H1 (cell line): ENCODE data around the gene FASTKD1. TPM values are rescaled to one million over a fixed set of nuclear protein-coding genes. Genes with fewer than 3 reads are reported as not detected.

Experiments
- CTCF ChIA-PET: fragments of 300-600 bp; sonication (Branson Sonifier 250); formaldehyde crosslinking; loops from one replicate; lab custom pipeline; 2021; ENCODE audit not compliant: partially characterized antibody; lab: Charles Lee
- POLR2A ChIA-PET: fragments of 300-600 bp; sonication (Branson Sonifier 250); formaldehyde crosslinking; loops from one replicate; lab custom pipeline; 2021; ENCODE audit warnings: inconsistent platforms; ENCODE audit not compliant: partially characterized antibody; lab: Charles Lee
- DNase-seq, 2 experiments: peaks; one replicate each; pipeline versions ENCODE4 v3.0.0 to v3.0.0-alpha.2; 2010 to 2022; ENCODE audit warnings: low spot score in 2 of 2, low read depth in 1 of 2, mixed read lengths in 1 of 2
- FAIRE-seq: peaks from 2 replicates; lab custom pipeline; 2011; peaks lifted over from hg19 to GRCh38; lab: Jason Lieb, UNC
- H2AFZ ChIP-seq: 2 replicates; pipeline ENCODE4 v1.8.1; 2012; ENCODE audit warnings: low read length, inconsistent platforms
- H2AK5ac ChIP-seq: 2 replicates; pipeline ENCODE4 v1.6.1; 2013; ENCODE audit warnings: low read depth, low read length
- H2BK120ac ChIP-seq: replicated peaks from 2 replicates; pipeline ENCODE3; 2013; ENCODE audit warnings: low read depth, low read length, inconsistent platforms
- H2BK12ac ChIP-seq: 2 replicates; pipeline ENCODE4 v1.6.1; 2013; ENCODE audit warnings: low read depth, low read length
- H2BK15ac ChIP-seq: 2 replicates; pipeline ENCODE4 v1.6.1; 2013; ENCODE audit warnings: low read length
- H2BK20ac ChIP-seq: 2 replicates; pipeline ENCODE4 v1.6.1; 2013; ENCODE audit warnings: low read length
- H2BK5ac ChIP-seq: 2 replicates; pipeline ENCODE4 v1.6.1; 2013; ENCODE audit warnings: low read depth, low read length
- H3K14ac ChIP-seq: 2 replicates; pipeline ENCODE4 v1.6.1; 2013; ENCODE audit warnings: inconsistent platforms; ENCODE audit not compliant: insufficient read length
- H3K18ac ChIP-seq: 2 replicates; pipeline ENCODE4 v1.6.1; 2013; ENCODE audit warnings: low read length; ENCODE audit errors: extremely low read depth
- H3K23ac ChIP-seq: 2 replicates; pipeline ENCODE4 v1.6.1; 2013; ENCODE audit warnings: inconsistent platforms; ENCODE audit not compliant: insufficient read length
- H3K23me2 ChIP-seq: 2 replicates; pipeline ENCODE4 v1.6.1; 2013; ENCODE audit warnings: low read depth, low read length
- H3K27ac ChIP-seq: 2 replicates; pipeline ENCODE4 v1.6.1; 2011; ENCODE audit warnings: low read depth, low read length, inconsistent platforms
- H3K27me3 ChIP-seq, 4 experiments: replicated peaks in 1 of 4; 1 replicate in 1 of 4; 2 replicates in 3 of 4; pipeline versions ENCODE4 v1.6.1 to v1.8.1; 2011 to 2013; ENCODE audit warnings: low read length in 3 of 4, mild to moderate bottlenecking in 3 of 4, inconsistent platforms in 2 of 4, mixed read lengths in 2 of 4, moderate library complexity in 1 of 4; ENCODE audit not compliant: control insufficient read depth in 3 of 4, insufficient read depth in 3 of 4; ENCODE audit errors: extremely low read depth in 1 of 4
- H3K36me3 ChIP-seq, 4 experiments: 2 replicates each; pipeline versions ENCODE4 v1.6.1 to v1.8.1; 2011 to 2013; ENCODE audit warnings: mild to moderate bottlenecking in 4 of 4, low read length in 3 of 4, moderate library complexity in 2 of 4, control low read depth in 1 of 4, inconsistent platforms in 1 of 4; ENCODE audit not compliant: insufficient read depth in 4 of 4, control insufficient read depth in 2 of 4
- H3K4ac ChIP-seq: replicated peaks from 2 replicates; pipeline ENCODE3; 2013; ENCODE audit warnings: low read length, low read depth, mixed read lengths, inconsistent platforms; ENCODE audit not compliant: insufficient read length
- H3K4me1 ChIP-seq, 4 experiments: replicated peaks in 1 of 4; 1 replicate in 1 of 4; 2 replicates in 3 of 4; pipeline versions ENCODE4 v1.6.1 to v1.8.1; 2011 to 2013; ENCODE audit warnings: low read length in 3 of 4, inconsistent platforms in 2 of 4, mixed read lengths in 1 of 4; ENCODE audit not compliant: insufficient read depth in 4 of 4, control insufficient read depth in 3 of 4
- H3K4me2 ChIP-seq, 2 experiments: 2 replicates each; pipeline versions ENCODE4 v1.6.1 to v1.8.1; 2011 to 2013; ENCODE audit warnings: low read depth in 2 of 2, low read length in 2 of 2, control low read depth in 1 of 2, inconsistent platforms in 1 of 2, mild to moderate bottlenecking in 1 of 2; ENCODE audit not compliant: insufficient read depth in 1 of 2
- H3K4me3 ChIP-seq, 4 experiments: fragments of 200-600, 300-600 bp in 1 of 4; sonication (generic), shearing (Covaris generic), sonication (Bioruptor Twin) in 1 of 4; 2 replicates each; pipeline versions ENCODE4 v1.5.1 to v1.8.1; 2011 to 2016; ENCODE audit warnings: low read length in 4 of 4, low read depth in 3 of 4, control low read depth in 2 of 4, inconsistent platforms in 2 of 4, mild to moderate bottlenecking in 2 of 4, mixed read lengths in 1 of 4, moderate library complexity in 1 of 4; ENCODE audit not compliant: insufficient read depth in 2 of 4; ENCODE audit errors: extremely low read depth in 1 of 4
- H3K56ac ChIP-seq: replicated peaks from 2 replicates; pipeline ENCODE3; 2013; ENCODE audit warnings: low read depth, mild to moderate bottlenecking, mixed read lengths, low read length, inconsistent platforms; ENCODE audit not compliant: insufficient read length
- H3K79me1 ChIP-seq: 2 replicates; pipeline ENCODE4 v1.6.1; 2013; ENCODE audit warnings: low read depth, low read length, control low read depth
- H3K79me2 ChIP-seq, 2 experiments: 2 replicates each; pipeline versions ENCODE4 v1.6.1 to v1.8.1; 2012 to 2013; ENCODE audit warnings: low read length in 2 of 2, mild to moderate bottlenecking in 2 of 2, inconsistent platforms in 1 of 2; ENCODE audit not compliant: insufficient read depth in 2 of 2, control insufficient read depth in 1 of 2
- H3K9ac ChIP-seq, 4 experiments: replicated peaks in 1 of 4; 1 replicate in 1 of 4; 2 replicates in 3 of 4; pipeline versions ENCODE4 v1.6.1 to v1.8.1; 2011 to 2013; ENCODE audit warnings: low read depth in 3 of 4, low read length in 3 of 4, control low read depth in 2 of 4, mild to moderate bottlenecking in 2 of 4, moderate library complexity in 2 of 4, inconsistent platforms in 1 of 4; ENCODE audit errors: extremely low read depth in 1 of 4
- H3K9me3 ChIP-seq, 2 experiments: 2 replicates each; pipeline versions ENCODE4 v1.6.1 to v1.8.1; 2012 to 2013; ENCODE audit warnings: mild to moderate bottlenecking in 2 of 2, moderate library complexity in 2 of 2, control low read depth in 1 of 2, inconsistent platforms in 1 of 2, low read depth in 1 of 2, low read length in 1 of 2, mixed read lengths in 1 of 2; ENCODE audit not compliant: insufficient read depth in 2 of 2
- H4K20me1 ChIP-seq, 2 experiments: replicated peaks in 1 of 2; 2 replicates each; pipeline versions ENCODE3 to v1.8.1; 2011 to 2013; ENCODE audit warnings: inconsistent platforms in 2 of 2, low read length in 2 of 2, mild to moderate bottlenecking in 1 of 2; ENCODE audit not compliant: insufficient read depth in 2 of 2, control insufficient read depth in 1 of 2
- H4K5ac ChIP-seq: 2 replicates; pipeline ENCODE4 v1.6.1; 2013; ENCODE audit warnings: low read length, low read depth, mixed read lengths, inconsistent platforms; ENCODE audit not compliant: insufficient read length
- H4K8ac ChIP-seq: 2 replicates; pipeline ENCODE4 v1.8.0; 2013; ENCODE audit warnings: mild to moderate bottlenecking, moderate library complexity, low read length, inconsistent platforms; ENCODE audit not compliant: insufficient read depth; ENCODE audit errors: extremely low read depth
- H4K91ac ChIP-seq: replicated peaks from 2 replicates; pipeline ENCODE3; 2013; ENCODE audit warnings: low read length, mixed read lengths, inconsistent platforms; ENCODE audit not compliant: insufficient read length
- HDAC6 ChIP-seq: IDR thresholded peaks from one replicate; pipeline ENCODE4 v1.7.1; 2012; ENCODE audit warnings: low read depth, mild to moderate bottlenecking, inconsistent platforms, low read length, moderate library complexity
- WGBS, 2 experiments: shearing (Covaris generic) in 1 of 2; methylation state at CpG; one replicate each; pipeline versions ENCODE4 v1.1.6 to v1.1.7; 2013 to 2015; ENCODE audit warnings: low lambda C conversion rate in 2 of 2, mixed read lengths in 2 of 2, inconsistent platforms in 1 of 2, low coverage in 1 of 2, missing lambda C conversion rate in 1 of 2; ENCODE audit not compliant: insufficient replicate concordance in 2 of 2, insufficient coverage in 1 of 2, insufficient read length in 1 of 2; ENCODE audit errors: extremely low coverage in 1 of 2, missing lambda C conversion rate in 1 of 2; 5-methylcytosine and 5-hydroxymethylcytosine counted together
- polyA plus RNA-seq, 7 experiments: library from polyadenylated mRNA; depleted of rRNA in 3 of 7; stranded (reverse) in 5 of 7; unstranded in 2 of 7; fragments of >200 nt in 5 of 7; fragments of 200-250 nt in 2 of 7; gene quantifications; 1 replicate in 5 of 7; 2 replicates in 1 of 7; 4 replicates in 1 of 7; pipeline versions ENCODE4 v1.2.1 to v1.2.3, GENCODE V29; 2011 to 2013; ENCODE audit warnings: missing spikeins in 2 of 7, mixed read lengths in 2 of 7
- total RNA-seq: library from RNA; stranded (reverse); fragmentation: NEBNext Ultra II Directional; extraction: Animal tissue kit (Norgen Biotek cat#: 25700); gene quantifications from 2 replicates; pipeline ENCODE4 v1.2.1, GENCODE V29; 2021

Gene FASTKD1
- total and polyA plus RNA-seq, 2 of the 8 experiments (the other 6 are each of a cell fraction or from before 2014, with no cell fraction given): 18.7 to 70.8 TPM

GRCh38 chr2:169512525-169512924, 61.1 kb downstream of the FASTKD1 start:
- Histone ChIP-seq H4K8ac (no peak overlapping the region), H3K9me3 (no peaks in the 10 kb centered on the region), H3K79me2 (no peaks in the 10 kb centered on the region), H2BK15ac (no peak overlapping the region), H4K91ac (no peak overlapping the region), H3K56ac (no peak overlapping the region), H3K4me3 (no peak overlapping the region), H4K5ac (no peak overlapping the region), H2AK5ac (no peak overlapping the region), H2BK12ac (no peak overlapping the region), H3K27me3 (no peaks in the 10 kb centered on the region), H4K20me1 (no peaks in the 10 kb centered on the region), H3K4me2 (no peak overlapping the region), H3K4me1 (peaks cover 0 to 2% (median 0%) of the 10 kb centered on the region in 4 experiments; a peak in 2 of 7 replicates), H3K18ac (no peak overlapping the region), H2BK5ac (no peak overlapping the region), H3K23me2 (no peaks in the 10 kb centered on the region), H3K27ac (no peak overlapping the region), H3K9ac (no peak overlapping the region), H3K4ac (no peak overlapping the region), H3K79me1 (no peaks in the 10 kb centered on the region), H2BK20ac (no peak overlapping the region), H2BK120ac (no peak overlapping the region), H3K23ac (no peak overlapping the region), H2AFZ (no peak overlapping the region), H3K14ac (no peak overlapping the region), H3K36me3 (no peaks in the 10 kb centered on the region)
- WGBS, 2 experiments: 94% methylated on average over 2 of the region's 2 CpGs; no CpG with 5 or more reads in 1 of the 2 experiments
- POLR2A ChIA-PET: no interaction called here
- DNase-seq (no peak), FAIRE-seq (no peak)
- CTCF ChIA-PET: interaction anchor here (0.6 kb wide), 1 partner anchor 20 kb away, joined by 3 read pairs; no protein-coding TSS in a partner anchor
- TF ChIP-seq HDAC6: no peak
